Measurements from ENCODE around the gene OPA1.

The OPA1 gene

GRCh38 chr3:193640165-193640715, 47.2 kb downstream of the OPA1 start:
- H4K20me1 ChIP-seq (ENCODE audit: insufficient read depth): no peaks in the 10 kb centered on the region
- no peak for TF ChIP-seq CTCF (conservative IDR thresholded peaks at IDR 0.05; ENCODE audit: low read depth, low read length)
- no peak overlapping the region for H3K4me2 ChIP-seq
- H3K4me1 ChIP-seq (ENCODE audit: low read depth, poor library complexity, severe bottlenecking): no peaks in the 10 kb centered on the region
- no peaks in the 10 kb centered on the region for H3K79me2 ChIP-seq (ENCODE audit: insufficient read depth, low read depth)
- H3K27ac ChIP-seq: no peak overlapping the region
- no peaks in the 10 kb centered on the region for H3K27me3 ChIP-seq (ENCODE audit: insufficient read depth, low read depth)
- peaks cover 11% of the 10 kb centered on the region; the same call in 1 of the 2 replicates for H3K36me3 ChIP-seq (ENCODE audit: insufficient read depth)
- no peak overlapping the region for H3K4me3 ChIP-seq (IDR thresholded peaks at IDR 0.05; ENCODE audit: insufficient read depth, low read depth, low read length)
- no peak overlapping the region for H3K9ac ChIP-seq
- no peak overlapping the region for H2AFZ ChIP-seq (ENCODE audit: low read depth)

- no peaks in the 10 kb centered on the region for H3K79me2 ChIP-seq (ENCODE audit: insufficient read depth, low read depth)
- H2AFZ ChIP-seq (ENCODE audit: low read depth): no peak overlapping the region
- H4K20me1 ChIP-seq (ENCODE audit: insufficient read depth): no peaks in the 10 kb centered on the region
- peaks cover 11% of the 10 kb centered on the region; the same call in 1 of the 2 replicates for H3K36me3 ChIP-seq (ENCODE audit: insufficient read depth)
- H3K4me3 ChIP-seq (IDR thresholded peaks at IDR 0.05; ENCODE audit: insufficient read depth, low read depth, low read length): no peak overlapping the region
- H3K27ac ChIP-seq: no peak overlapping the region
- no peaks in the 10 kb centered on the region for H3K4me1 ChIP-seq (ENCODE audit: low read depth, poor library complexity, severe bottlenecking)
- no peak for TF ChIP-seq CTCF (conservative IDR thresholded peaks at IDR 0.05; ENCODE audit: low read depth, low read length)
- H3K4me2 ChIP-seq: no peak overlapping the region
- H3K27me3 ChIP-seq (ENCODE audit: insufficient read depth, low read depth): no peaks in the 10 kb centered on the region
- no peak overlapping the region for H3K9ac ChIP-seq
These were observed 47.9 kb downstream of the OPA1 start for GRCh38 chr3:193640728-193641439.

- Histone ChIP-seq H4K20me1 (ENCODE audit: insufficient read depth) (no peaks in the 10 kb centered on the region), H3K27ac (no peak overlapping the region), H2AFZ (ENCODE audit: low read depth) (no peak overlapping the region), H3K9ac (no peak overlapping the region), H3K27me3 (ENCODE audit: insufficient read depth, low read depth) (no peaks in the 10 kb centered on the region), H3K36me3 (ENCODE audit: insufficient read depth) (peaks cover 11% of the 10 kb centered on the region; the same call in 1 of the 2 replicates), H3K4me3 (IDR thresholded peaks at IDR 0.05; ENCODE audit: insufficient read depth, low read depth, low read length) (no peak overlapping the region), H3K4me2 (no peak overlapping the region), H3K79me2 (ENCODE audit: insufficient read depth, low read depth) (no peaks in the 10 kb centered on the region), H3K4me1 (ENCODE audit: low read depth, poor library complexity, severe bottlenecking) (no peaks in the 10 kb centered on the region)
- TF ChIP-seq CTCF (conservative IDR thresholded peaks at IDR 0.05; ENCODE audit: low read depth, low read length): no peak
These were observed 48.4 kb downstream of the OPA1 start for GRCh38 chr3:193641440-193641775.

- Histone ChIP-seq H3K27ac (no peak overlapping the region), H3K36me3 (ENCODE audit: insufficient read depth) (peaks cover 8% of the 10 kb centered on the region; the same call in 1 of the 2 replicates), H3K4me3 (IDR thresholded peaks at IDR 0.05; ENCODE audit: insufficient read depth, low read depth, low read length) (no peak overlapping the region), H3K9ac (no peak overlapping the region), H3K4me2 (no peak overlapping the region), H4K20me1 (ENCODE audit: insufficient read depth) (no peaks in the 10 kb centered on the region), H3K4me1 (ENCODE audit: low read depth, poor library complexity, severe bottlenecking) (no peaks in the 10 kb centered on the region), H3K27me3 (ENCODE audit: insufficient read depth, low read depth) (no peaks in the 10 kb centered on the region), H3K79me2 (ENCODE audit: insufficient read depth, low read depth) (no peaks in the 10 kb centered on the region), H2AFZ (ENCODE audit: low read depth) (no peak overlapping the region)
- no peak for TF ChIP-seq CTCF (conservative IDR thresholded peaks at IDR 0.05; ENCODE audit: low read depth, low read length)
These were observed 52.8 kb downstream of the OPA1 start for GRCh38 chr3:193645806-193646205.

All from KMS-11 (cell line).